HCT116 (cell line): ENCODE results near the gene CBLIF.

Source experiments
- ELF1 ChIP-seq: IDR thresholded peaks from 2 replicates; pipeline ENCODE4 v1.6.1; 2012; ENCODE audit warnings: low read depth, borderline replicate concordance
- EZH2phosphoT487 ChIP-seq: fragments of 200-600 bp; IDR thresholded peaks from 2 replicates; pipeline ENCODE4 v1.6.1; 2018; ENCODE audit warnings: antibody characterized with exemption, borderline replicate concordance
- MAX ChIP-seq: IDR thresholded peaks from 2 replicates; pipeline ENCODE4 v1.6.1; 2012
- POLR2A ChIP-seq: IDR thresholded peaks from 2 replicates; pipeline ENCODE4 v1.7.0; 2011; ENCODE audit warnings: borderline replicate concordance; ENCODE audit not compliant: insufficient read depth, insufficient read length; ENCODE audit errors: extremely low read depth
- ZNF274 ChIP-seq: fragments of 200-500 bp; sonication (Bioruptor generic); IDR thresholded peaks from 2 replicates; pipeline ENCODE4 v1.6.1; 2014; ENCODE audit warnings: mild to moderate bottlenecking, low read depth, low read length, inconsistent platforms
- TF ChIP-seq, protein P1 (sequence below), 3 experiments: fragments of 200-600 bp in 1 of 3; sonication (generic) in 1 of 3; IDR thresholded peaks in 2 of 3; conservative IDR thresholded peaks in 1 of 3; 2 replicates each; pipeline ENCODE4 v1.5.1; 2012 to 2017; ENCODE audit warnings: low read depth in 2 of 3, low read length in 2 of 3, antibody characterized with exemption in 1 of 3, borderline replicate concordance in 1 of 3, control low read depth in 1 of 3, mild to moderate bottlenecking in 1 of 3, mixed read lengths in 1 of 3, mixed run types in 1 of 3, moderate library complexity in 1 of 3; ENCODE audit not compliant: insufficient read depth in 1 of 3

- TF ChIP-seq, protein P1, sequence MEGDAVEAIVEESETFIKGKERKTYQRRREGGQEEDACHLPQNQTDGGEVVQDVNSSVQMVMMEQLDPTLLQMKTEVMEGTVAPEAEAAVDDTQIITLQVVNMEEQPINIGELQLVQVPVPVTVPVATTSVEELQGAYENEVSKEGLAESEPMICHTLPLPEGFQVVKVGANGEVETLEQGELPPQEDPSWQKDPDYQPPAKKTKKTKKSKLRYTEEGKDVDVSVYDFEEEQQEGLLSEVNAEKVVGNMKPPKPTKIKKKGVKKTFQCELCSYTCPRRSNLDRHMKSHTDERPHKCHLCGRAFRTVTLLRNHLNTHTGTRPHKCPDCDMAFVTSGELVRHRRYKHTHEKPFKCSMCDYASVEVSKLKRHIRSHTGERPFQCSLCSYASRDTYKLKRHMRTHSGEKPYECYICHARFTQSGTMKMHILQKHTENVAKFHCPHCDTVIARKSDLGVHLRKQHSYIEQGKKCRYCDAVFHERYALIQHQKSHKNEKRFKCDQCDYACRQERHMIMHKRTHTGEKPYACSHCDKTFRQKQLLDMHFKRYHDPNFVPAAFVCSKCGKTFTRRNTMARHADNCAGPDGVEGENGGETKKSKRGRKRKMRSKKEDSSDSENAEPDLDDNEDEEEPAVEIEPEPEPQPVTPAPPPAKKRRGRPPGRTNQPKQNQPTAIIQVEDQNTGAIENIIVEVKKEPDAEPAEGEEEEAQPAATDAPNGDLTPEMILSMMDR (IDR thresholded peaks at IDR 0.05 in 2 of 3, conservative IDR thresholded peaks at IDR 0.05 in 1 of 3; ENCODE audit: borderline replicate concordance in 1 of 3, insufficient read depth in 1 of 3, low read depth in 2 of 3, low read length in 2 of 3): no peak
- TF ChIP-seq EZH2phosphoT487 (no peak), ELF1 (no peak), ZNF274 (no peak), POLR2A (no peak), MAX (no peak)
These were observed 61.6 kb downstream of the CBLIF start for GRCh38 chr11:59783632-59784090.
